PFSK-1 (cell line): ENCODE data around the gene NPC1L1.

Experiments used
- FOXP2 ChIP-seq: optimal IDR thresholded peaks from 2 replicates; pipeline ENCODE3; 2011; ENCODE audit warnings: borderline replicate concordance, control low read depth, inconsistent platforms; ENCODE audit not compliant: insufficient read depth; ENCODE audit errors: extremely low read length, extremely low read depth
- POLR2AphosphoS5 ChIP-seq: IDR thresholded peaks from 2 replicates; pipeline ENCODE4 v1.6.1; 2012; ENCODE audit warnings: low read depth, mild to moderate bottlenecking, control low read depth, low read length, moderate library complexity
- SIN3A ChIP-seq: IDR thresholded peaks from 2 replicates; pipeline ENCODE4 v1.6.1; 2012; ENCODE audit warnings: mild to moderate bottlenecking, low read length, moderate library complexity, borderline replicate concordance; ENCODE audit not compliant: insufficient read depth
- TAF1 ChIP-seq: IDR thresholded peaks from 2 replicates; pipeline ENCODE4 v1.6.1; 2012; ENCODE audit warnings: low read length, control low read depth, borderline replicate concordance; ENCODE audit not compliant: insufficient read depth
- TF ChIP-seq, protein P1 (sequence below), 2 experiments: IDR thresholded peaks; 2 replicates each; pipeline versions ENCODE4 v1.6.1 to v1.8.0; 2011 to 2012; ENCODE audit warnings: low read depth in 2 of 2, low read length in 2 of 2, control low read depth in 1 of 2, inconsistent platforms in 1 of 2, mild to moderate bottlenecking in 1 of 2, moderate library complexity in 1 of 2; ENCODE audit not compliant: insufficient read depth in 1 of 2

- TF ChIP-seq SIN3A (no peak), POLR2AphosphoS5 (no peak), TAF1 (no peak), FOXP2 (no peak)
- TF ChIP-seq, protein P1, sequence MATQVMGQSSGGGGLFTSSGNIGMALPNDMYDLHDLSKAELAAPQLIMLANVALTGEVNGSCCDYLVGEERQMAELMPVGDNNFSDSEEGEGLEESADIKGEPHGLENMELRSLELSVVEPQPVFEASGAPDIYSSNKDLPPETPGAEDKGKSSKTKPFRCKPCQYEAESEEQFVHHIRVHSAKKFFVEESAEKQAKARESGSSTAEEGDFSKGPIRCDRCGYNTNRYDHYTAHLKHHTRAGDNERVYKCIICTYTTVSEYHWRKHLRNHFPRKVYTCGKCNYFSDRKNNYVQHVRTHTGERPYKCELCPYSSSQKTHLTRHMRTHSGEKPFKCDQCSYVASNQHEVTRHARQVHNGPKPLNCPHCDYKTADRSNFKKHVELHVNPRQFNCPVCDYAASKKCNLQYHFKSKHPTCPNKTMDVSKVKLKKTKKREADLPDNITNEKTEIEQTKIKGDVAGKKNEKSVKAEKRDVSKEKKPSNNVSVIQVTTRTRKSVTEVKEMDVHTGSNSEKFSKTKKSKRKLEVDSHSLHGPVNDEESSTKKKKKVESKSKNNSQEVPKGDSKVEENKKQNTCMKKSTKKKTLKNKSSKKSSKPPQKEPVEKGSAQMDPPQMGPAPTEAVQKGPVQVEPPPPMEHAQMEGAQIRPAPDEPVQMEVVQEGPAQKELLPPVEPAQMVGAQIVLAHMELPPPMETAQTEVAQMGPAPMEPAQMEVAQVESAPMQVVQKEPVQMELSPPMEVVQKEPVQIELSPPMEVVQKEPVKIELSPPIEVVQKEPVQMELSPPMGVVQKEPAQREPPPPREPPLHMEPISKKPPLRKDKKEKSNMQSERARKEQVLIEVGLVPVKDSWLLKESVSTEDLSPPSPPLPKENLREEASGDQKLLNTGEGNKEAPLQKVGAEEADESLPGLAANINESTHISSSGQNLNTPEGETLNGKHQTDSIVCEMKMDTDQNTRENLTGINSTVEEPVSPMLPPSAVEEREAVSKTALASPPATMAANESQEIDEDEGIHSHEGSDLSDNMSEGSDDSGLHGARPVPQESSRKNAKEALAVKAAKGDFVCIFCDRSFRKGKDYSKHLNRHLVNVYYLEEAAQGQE (IDR thresholded peaks at IDR 0.05; ENCODE audit: insufficient read depth in 1 of 2, low read depth in 2 of 2, low read length in 2 of 2), result no peak
Observed at GRCh38 chr7:44469461-44470134, 71.5 kb downstream of the NPC1L1 start.
